SU-DHL-6 (cell line): Measurements from ENCODE around the gene CEP72.

Experiments
- H2AFZ ChIP-seq: fragments of 200-600 bp; sonication (generic); 2 replicates; pipeline ENCODE4 v1.6.1; 2014; ENCODE audit warnings: low read depth, mild to moderate bottlenecking, moderate library complexity, mixed read lengths, antibody characterized with exemption, low read length; ENCODE audit not compliant: severe bottlenecking
- H3F3A ChIP-seq: fragments of 200-600 bp; shearing (Covaris generic); 2 replicates; pipeline ENCODE4 v1.6.0; 2016; ENCODE audit warnings: antibody characterized with exemption, mild to moderate bottlenecking; ENCODE audit not compliant: insufficient read depth
- H3K27ac ChIP-seq: fragments of 200-600 bp; sonication (generic); 2 replicates; pipeline ENCODE4 v1.5.1; 2016; ENCODE audit warnings: low read depth, mild to moderate bottlenecking, low read length, moderate library complexity, mixed read lengths
- H3K27me3 ChIP-seq: fragments of 200-600 bp; sonication (generic), shearing (Covaris generic); 2 replicates; pipeline ENCODE4 v1.6.0; 2014; ENCODE audit warnings: mild to moderate bottlenecking, low read length
- H3K36me3 ChIP-seq: fragments of 200-600 bp; sonication (generic); 2 replicates; pipeline ENCODE4 v1.6.1; 2014; ENCODE audit warnings: mild to moderate bottlenecking, low read length, mixed read lengths
- H3K4me2 ChIP-seq: fragments of 300-600, 200-600 bp; shearing (Covaris generic), sonication (generic); 2 replicates; pipeline ENCODE4 v1.6.0; 2014; ENCODE audit warnings: low read length, low read depth, mild to moderate bottlenecking; ENCODE audit not compliant: poor library complexity, severe bottlenecking
- H3K4me3 ChIP-seq: fragments of 200-600 bp; sonication (generic); 2 replicates; pipeline ENCODE4 v1.5.1; 2014; ENCODE audit warnings: antibody characterized with exemption, low read length, mild to moderate bottlenecking, mixed read lengths; ENCODE audit not compliant: insufficient read depth, poor library complexity, severe bottlenecking
- H3K79me2 ChIP-seq: fragments of 200-600 bp; sonication (generic); 2 replicates; pipeline ENCODE4 v1.6.1; 2014; ENCODE audit warnings: mild to moderate bottlenecking, low read length, moderate library complexity; ENCODE audit not compliant: insufficient read depth
- H3K9ac ChIP-seq: fragments of 200-600 bp; sonication (generic); 2 replicates; pipeline ENCODE4 v1.7.0; 2014; ENCODE audit warnings: mild to moderate bottlenecking, low read length
- H3K9me2 ChIP-seq: fragments of 200-600 bp; sonication (generic); replicated peaks from 2 replicates; pipeline ENCODE4 v1.6.1; 2014; ENCODE audit warnings: low read length; ENCODE audit not compliant: insufficient read depth
- H3K9me3 ChIP-seq: fragments of 200-600 bp; sonication (generic); 2 replicates; pipeline ENCODE4 v1.6.1; 2014; ENCODE audit warnings: low read length, mixed read lengths; ENCODE audit not compliant: insufficient read depth
- H4K20me1 ChIP-seq: fragments of 200-600 bp; sonication (generic); 2 replicates; pipeline ENCODE4 v1.6.1; 2014; ENCODE audit warnings: low read depth, mild to moderate bottlenecking, antibody characterized with exemption, low read length, moderate library complexity, mixed read lengths
- CTCF ChIP-seq: fragments of 200-600 bp; sonication (generic); IDR thresholded peaks from one replicate; pipeline ENCODE4 v1.5.1; 2017; ENCODE audit warnings: antibody characterized with exemption, mild to moderate bottlenecking, low read length, moderate library complexity; ENCODE audit not compliant: insufficient read depth, poor library complexity, severe bottlenecking
- EZH2phosphoT487 ChIP-seq: fragments of 200-600 bp; sonication (generic), shearing (Covaris generic); conservative IDR thresholded peaks from 2 replicates; pipeline ENCODE4 v1.6.1; 2018; ENCODE audit warnings: mild to moderate bottlenecking, antibody characterized with exemption, low read length, moderate library complexity, mixed read lengths

The CEP72 gene

GRCh38 chr5:665956-666711 is 54.0 kb downstream of the CEP72 start:
- no peak overlapping the region for H3K27ac ChIP-seq
- no peaks in the 10 kb centered on the region for H3K9me3 ChIP-seq
- no peaks in the 10 kb centered on the region for H3K9me2 ChIP-seq
- no peaks in the 10 kb centered on the region; the same call in 1 of the 2 replicates for H3F3A ChIP-seq
- no peak overlapping the region for H3K4me3 ChIP-seq
- H3K4me2 ChIP-seq = no peak overlapping the region
- no peak overlapping the region for H2AFZ ChIP-seq
- H3K36me3 ChIP-seq = no peaks in the 10 kb centered on the region
- H3K27me3 ChIP-seq = no peaks in the 10 kb centered on the region
- H3K79me2 ChIP-seq = no peaks in the 10 kb centered on the region
- H4K20me1 ChIP-seq = no peaks in the 10 kb centered on the region
- TF ChIP-seq EZH2phosphoT487 (no peak), CTCF (no peak)
- H3K9ac ChIP-seq = no peak overlapping the region

GRCh38 chr5:666816-667498 is 54.8 kb downstream of the CEP72 start:
- H3F3A ChIP-seq = no peaks in the 10 kb centered on the region; the same call in 1 of the 2 replicates
- no peak overlapping the region for H2AFZ ChIP-seq
- H3K4me3 ChIP-seq = no peak overlapping the region
- no peaks in the 10 kb centered on the region for H3K9me3 ChIP-seq
- no peak for TF ChIP-seq CTCF
- TF ChIP-seq EZH2phosphoT487 = no peak
- H3K27me3 ChIP-seq = no peaks in the 10 kb centered on the region
- H3K36me3 ChIP-seq = no peaks in the 10 kb centered on the region
- no peaks in the 10 kb centered on the region for H4K20me1 ChIP-seq
- no peak overlapping the region for H3K9ac ChIP-seq
- no peak overlapping the region for H3K27ac ChIP-seq
- no peaks in the 10 kb centered on the region for H3K9me2 ChIP-seq
- no peak overlapping the region for H3K4me2 ChIP-seq
- no peaks in the 10 kb centered on the region for H3K79me2 ChIP-seq

- Histone ChIP-seq H3K79me2 (no peaks in the 10 kb centered on the region), H3K36me3 (no peaks in the 10 kb centered on the region), H3F3A (no peaks in the 10 kb centered on the region; the same call in 1 of the 2 replicates), H3K27ac (no peak overlapping the region), H3K9me3 (no peaks in the 10 kb centered on the region), H3K9ac (no peak overlapping the region), H3K4me3 (no peak overlapping the region), H2AFZ (no peak overlapping the region), H3K4me2 (no peak overlapping the region), H4K20me1 (no peaks in the 10 kb centered on the region), H3K27me3 (no peaks in the 10 kb centered on the region), H3K9me2 (no peaks in the 10 kb centered on the region)
- TF ChIP-seq EZH2phosphoT487 = no peak
- no peak for TF ChIP-seq CTCF
Observed at GRCh38 chr5:668283-668995, 56.3 kb downstream of the CEP72 start.
